SU-DHL-6 (cell line): Measurements from ENCODE around the gene PARVA.

Experiments used
- H2AFZ ChIP-seq: fragments of 200-600 bp; sonication (generic); 2 replicates; pipeline ENCODE4 v1.6.1; 2014; ENCODE audit warnings: low read depth, mild to moderate bottlenecking, moderate library complexity, mixed read lengths, antibody characterized with exemption, low read length; ENCODE audit not compliant: severe bottlenecking
- H3F3A ChIP-seq: fragments of 200-600 bp; shearing (Covaris generic); 2 replicates; pipeline ENCODE4 v1.6.0; 2016; ENCODE audit warnings: antibody characterized with exemption, mild to moderate bottlenecking; ENCODE audit not compliant: insufficient read depth
- H3K27ac ChIP-seq: fragments of 200-600 bp; sonication (generic); 2 replicates; pipeline ENCODE4 v1.5.1; 2016; ENCODE audit warnings: low read depth, mild to moderate bottlenecking, low read length, moderate library complexity, mixed read lengths
- H3K27me3 ChIP-seq: fragments of 200-600 bp; sonication (generic), shearing (Covaris generic); 2 replicates; pipeline ENCODE4 v1.6.0; 2014; ENCODE audit warnings: mild to moderate bottlenecking, low read length
- H3K36me3 ChIP-seq: fragments of 200-600 bp; sonication (generic); 2 replicates; pipeline ENCODE4 v1.6.1; 2014; ENCODE audit warnings: mild to moderate bottlenecking, low read length, mixed read lengths
- H3K4me2 ChIP-seq: fragments of 300-600, 200-600 bp; shearing (Covaris generic), sonication (generic); 2 replicates; pipeline ENCODE4 v1.6.0; 2014; ENCODE audit warnings: low read length, low read depth, mild to moderate bottlenecking; ENCODE audit not compliant: poor library complexity, severe bottlenecking
- H3K4me3 ChIP-seq: fragments of 200-600 bp; sonication (generic); 2 replicates; pipeline ENCODE4 v1.5.1; 2014; ENCODE audit warnings: antibody characterized with exemption, low read length, mild to moderate bottlenecking, mixed read lengths; ENCODE audit not compliant: insufficient read depth, poor library complexity, severe bottlenecking
- H3K79me2 ChIP-seq: fragments of 200-600 bp; sonication (generic); 2 replicates; pipeline ENCODE4 v1.6.1; 2014; ENCODE audit warnings: mild to moderate bottlenecking, low read length, moderate library complexity; ENCODE audit not compliant: insufficient read depth
- H3K9ac ChIP-seq: fragments of 200-600 bp; sonication (generic); 2 replicates; pipeline ENCODE4 v1.7.0; 2014; ENCODE audit warnings: mild to moderate bottlenecking, low read length
- H3K9me2 ChIP-seq: fragments of 200-600 bp; sonication (generic); replicated peaks from 2 replicates; pipeline ENCODE4 v1.6.1; 2014; ENCODE audit warnings: low read length; ENCODE audit not compliant: insufficient read depth
- H3K9me3 ChIP-seq: fragments of 200-600 bp; sonication (generic); 2 replicates; pipeline ENCODE4 v1.6.1; 2014; ENCODE audit warnings: low read length, mixed read lengths; ENCODE audit not compliant: insufficient read depth
- H4K20me1 ChIP-seq: fragments of 200-600 bp; sonication (generic); 2 replicates; pipeline ENCODE4 v1.6.1; 2014; ENCODE audit warnings: low read depth, mild to moderate bottlenecking, antibody characterized with exemption, low read length, moderate library complexity, mixed read lengths
- CTCF ChIP-seq: fragments of 200-600 bp; sonication (generic); IDR thresholded peaks from one replicate; pipeline ENCODE4 v1.5.1; 2017; ENCODE audit warnings: antibody characterized with exemption, mild to moderate bottlenecking, low read length, moderate library complexity; ENCODE audit not compliant: insufficient read depth, poor library complexity, severe bottlenecking
- EZH2phosphoT487 ChIP-seq: fragments of 200-600 bp; sonication (generic), shearing (Covaris generic); conservative IDR thresholded peaks from 2 replicates; pipeline ENCODE4 v1.6.1; 2018; ENCODE audit warnings: mild to moderate bottlenecking, antibody characterized with exemption, low read length, moderate library complexity, mixed read lengths

The PARVA gene

DNA sequence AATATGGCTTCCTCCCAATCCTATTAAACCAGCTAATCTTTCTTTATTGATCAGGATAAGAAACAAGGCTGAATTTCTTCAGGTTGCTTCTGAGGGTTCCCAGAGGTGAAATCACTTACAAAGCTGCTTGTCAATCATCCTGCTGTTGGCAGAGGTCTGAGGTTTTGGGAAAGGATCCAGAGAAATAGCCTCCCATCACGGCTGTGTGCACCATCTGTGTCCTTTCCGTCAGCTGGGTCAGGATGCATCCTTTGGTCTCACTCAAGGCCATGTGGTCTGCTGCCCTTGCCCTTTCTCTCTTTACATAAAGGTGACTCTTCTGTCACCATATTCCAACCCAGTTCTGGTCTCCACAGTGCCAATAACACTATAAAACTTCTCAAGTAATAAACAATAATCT lies 183.5 kb downstream of the PARVA start:
- no peaks in the 10 kb centered on the region for H3K27me3 ChIP-seq
- H3K4me2 ChIP-seq, result no peak overlapping the region
- H3K9ac ChIP-seq, result no peak overlapping the region
- no peak overlapping the region for H3K27ac ChIP-seq
- no peak overlapping the region for H3K4me3 ChIP-seq
- no peak overlapping the region for H2AFZ ChIP-seq
- no peaks in the 10 kb centered on the region for H3K9me2 ChIP-seq
- H3F3A ChIP-seq, result no peaks in the 10 kb centered on the region
- no peaks in the 10 kb centered on the region for H3K36me3 ChIP-seq
- H3K79me2 ChIP-seq, result no peaks in the 10 kb centered on the region
- no peaks in the 10 kb centered on the region for H3K9me3 ChIP-seq
- H4K20me1 ChIP-seq, result no peaks in the 10 kb centered on the region
- TF ChIP-seq CTCF (no peak), EZH2phosphoT487 (no peak)

- Histone ChIP-seq H3K79me2 (no peaks in the 10 kb centered on the region), H3F3A (no peaks in the 10 kb centered on the region), H3K27me3 (no peaks in the 10 kb centered on the region), H3K9me3 (no peaks in the 10 kb centered on the region), H3K9ac (no peak overlapping the region), H3K36me3 (no peaks in the 10 kb centered on the region), H3K9me2 (0 out of 2 replicates have a peak, but pooled peaks cover 3% of the 10 kb centered on the region), H4K20me1 (no peaks in the 10 kb centered on the region), H3K27ac (no peak overlapping the region), H3K4me2 (no peak overlapping the region), H2AFZ (no peak overlapping the region), H3K4me3 (no peak overlapping the region)
- TF ChIP-seq CTCF, result no peak
- TF ChIP-seq EZH2phosphoT487, result no peak
These were observed 186.6 kb downstream of the PARVA start for GRCh38 chr11:12564012-12564411.

DNA sequence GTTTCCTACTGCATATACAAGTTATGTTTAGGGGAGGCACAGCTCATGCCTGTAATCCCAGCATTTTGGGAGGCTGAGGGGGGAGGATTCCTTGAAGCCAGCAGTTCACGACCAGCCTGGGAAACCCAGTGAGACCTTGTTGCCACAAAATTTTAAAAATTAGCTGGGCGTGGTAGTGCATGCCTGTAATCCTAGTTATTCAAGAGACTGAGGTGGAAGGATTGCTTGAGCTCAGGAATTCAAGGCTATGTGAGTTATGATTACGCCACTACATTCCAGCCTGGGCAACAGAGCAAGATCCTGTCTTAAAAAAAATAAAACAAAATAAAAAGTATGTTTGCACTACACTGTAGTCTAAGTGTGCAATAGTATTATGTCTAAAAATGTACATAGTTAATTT lies 188.0 kb downstream of the PARVA start:
- Histone ChIP-seq H2AFZ (no peak overlapping the region), H3K4me3 (no peak overlapping the region), H4K20me1 (no peaks in the 10 kb centered on the region), H3K27ac (no peak overlapping the region), H3F3A (no peaks in the 10 kb centered on the region), H3K36me3 (no peaks in the 10 kb centered on the region), H3K4me2 (no peak overlapping the region), H3K9me3 (no peaks in the 10 kb centered on the region), H3K9ac (no peak overlapping the region), H3K79me2 (no peaks in the 10 kb centered on the region), H3K9me2 (0 out of 2 replicates have a peak, but pooled peaks cover 3% of the 10 kb centered on the region), H3K27me3 (no peaks in the 10 kb centered on the region)
- TF ChIP-seq CTCF (no peak), EZH2phosphoT487 (no peak)
